ENCODE data around the gene PRICKLE2.

DNA sequence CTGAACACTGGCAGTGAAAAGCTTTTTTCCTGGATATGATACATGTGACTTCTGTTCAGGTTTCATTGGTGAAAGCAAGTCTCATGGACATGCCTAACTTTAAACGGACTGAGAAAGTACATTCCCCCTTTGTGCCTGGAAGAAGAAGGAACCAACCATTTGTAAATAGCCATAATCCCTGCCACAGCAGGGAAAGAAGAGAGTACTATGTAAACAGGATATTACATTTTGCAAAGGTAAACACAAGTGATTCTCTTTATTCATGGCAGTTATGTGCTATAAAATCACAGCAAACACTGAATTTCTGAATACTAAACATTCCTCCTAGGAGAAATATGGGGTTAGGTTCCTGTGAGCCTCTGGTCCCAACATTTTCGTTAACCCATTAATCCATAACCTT lies 46.8 kb downstream of the PRICKLE2 start:
- TF ChIP-seq, protein P1, sequence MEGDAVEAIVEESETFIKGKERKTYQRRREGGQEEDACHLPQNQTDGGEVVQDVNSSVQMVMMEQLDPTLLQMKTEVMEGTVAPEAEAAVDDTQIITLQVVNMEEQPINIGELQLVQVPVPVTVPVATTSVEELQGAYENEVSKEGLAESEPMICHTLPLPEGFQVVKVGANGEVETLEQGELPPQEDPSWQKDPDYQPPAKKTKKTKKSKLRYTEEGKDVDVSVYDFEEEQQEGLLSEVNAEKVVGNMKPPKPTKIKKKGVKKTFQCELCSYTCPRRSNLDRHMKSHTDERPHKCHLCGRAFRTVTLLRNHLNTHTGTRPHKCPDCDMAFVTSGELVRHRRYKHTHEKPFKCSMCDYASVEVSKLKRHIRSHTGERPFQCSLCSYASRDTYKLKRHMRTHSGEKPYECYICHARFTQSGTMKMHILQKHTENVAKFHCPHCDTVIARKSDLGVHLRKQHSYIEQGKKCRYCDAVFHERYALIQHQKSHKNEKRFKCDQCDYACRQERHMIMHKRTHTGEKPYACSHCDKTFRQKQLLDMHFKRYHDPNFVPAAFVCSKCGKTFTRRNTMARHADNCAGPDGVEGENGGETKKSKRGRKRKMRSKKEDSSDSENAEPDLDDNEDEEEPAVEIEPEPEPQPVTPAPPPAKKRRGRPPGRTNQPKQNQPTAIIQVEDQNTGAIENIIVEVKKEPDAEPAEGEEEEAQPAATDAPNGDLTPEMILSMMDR (IDR thresholded peaks at IDR 0.05; ENCODE audit: low read length), result no peak
- TF ChIP-seq EZH2 (IDR thresholded peaks at IDR 0.05; ENCODE audit: borderline replicate concordance, low read length), result no peak
